Measurements from ENCODE around the gene SNAPC1.
A peak's percentile ranks its signal among the peaks of the same experiment; 100 is the strongest.

Gene SNAPC1

DNA sequence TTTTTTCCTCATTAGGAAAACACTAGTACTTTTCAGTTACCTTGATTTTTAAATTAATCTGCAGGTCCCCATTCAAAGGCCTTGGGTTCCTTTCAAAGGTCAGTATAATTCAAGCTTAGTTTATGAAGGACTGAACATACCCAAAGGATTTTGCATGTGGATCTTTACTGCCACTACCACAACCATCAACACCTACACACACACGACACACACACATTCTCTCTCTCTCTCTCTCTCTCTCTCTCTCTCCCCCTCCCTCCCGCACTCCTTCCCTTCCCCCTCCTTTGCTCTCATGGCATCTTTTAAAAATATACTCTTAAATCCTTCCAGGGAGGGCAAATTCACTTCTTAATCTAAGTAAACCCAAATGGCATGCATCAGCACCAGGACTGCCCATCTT lies 38.1 kb upstream of the SNAPC1 start:
- TF ChIP-seq EGR1 (IDR thresholded peaks at IDR 0.05) (no peak), EP300 (IDR thresholded peaks at IDR 0.05; ENCODE audit: borderline replicate concordance) (no peak), YY1 (IDR thresholded peaks at IDR 0.05; ENCODE audit: low read depth) (no peak), NFIC (IDR thresholded peaks at IDR 0.05) (no peak), ZBTB7A (IDR thresholded peaks at IDR 0.05; ENCODE audit: low read depth) (no peak)
- TF ChIP-seq, protein P1, sequence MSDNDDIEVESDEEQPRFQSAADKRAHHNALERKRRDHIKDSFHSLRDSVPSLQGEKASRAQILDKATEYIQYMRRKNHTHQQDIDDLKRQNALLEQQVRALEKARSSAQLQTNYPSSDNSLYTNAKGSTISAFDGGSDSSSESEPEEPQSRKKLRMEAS (IDR thresholded peaks at IDR 0.05), result no peak
- TF ChIP-seq, protein P2, sequence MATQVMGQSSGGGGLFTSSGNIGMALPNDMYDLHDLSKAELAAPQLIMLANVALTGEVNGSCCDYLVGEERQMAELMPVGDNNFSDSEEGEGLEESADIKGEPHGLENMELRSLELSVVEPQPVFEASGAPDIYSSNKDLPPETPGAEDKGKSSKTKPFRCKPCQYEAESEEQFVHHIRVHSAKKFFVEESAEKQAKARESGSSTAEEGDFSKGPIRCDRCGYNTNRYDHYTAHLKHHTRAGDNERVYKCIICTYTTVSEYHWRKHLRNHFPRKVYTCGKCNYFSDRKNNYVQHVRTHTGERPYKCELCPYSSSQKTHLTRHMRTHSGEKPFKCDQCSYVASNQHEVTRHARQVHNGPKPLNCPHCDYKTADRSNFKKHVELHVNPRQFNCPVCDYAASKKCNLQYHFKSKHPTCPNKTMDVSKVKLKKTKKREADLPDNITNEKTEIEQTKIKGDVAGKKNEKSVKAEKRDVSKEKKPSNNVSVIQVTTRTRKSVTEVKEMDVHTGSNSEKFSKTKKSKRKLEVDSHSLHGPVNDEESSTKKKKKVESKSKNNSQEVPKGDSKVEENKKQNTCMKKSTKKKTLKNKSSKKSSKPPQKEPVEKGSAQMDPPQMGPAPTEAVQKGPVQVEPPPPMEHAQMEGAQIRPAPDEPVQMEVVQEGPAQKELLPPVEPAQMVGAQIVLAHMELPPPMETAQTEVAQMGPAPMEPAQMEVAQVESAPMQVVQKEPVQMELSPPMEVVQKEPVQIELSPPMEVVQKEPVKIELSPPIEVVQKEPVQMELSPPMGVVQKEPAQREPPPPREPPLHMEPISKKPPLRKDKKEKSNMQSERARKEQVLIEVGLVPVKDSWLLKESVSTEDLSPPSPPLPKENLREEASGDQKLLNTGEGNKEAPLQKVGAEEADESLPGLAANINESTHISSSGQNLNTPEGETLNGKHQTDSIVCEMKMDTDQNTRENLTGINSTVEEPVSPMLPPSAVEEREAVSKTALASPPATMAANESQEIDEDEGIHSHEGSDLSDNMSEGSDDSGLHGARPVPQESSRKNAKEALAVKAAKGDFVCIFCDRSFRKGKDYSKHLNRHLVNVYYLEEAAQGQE (IDR thresholded peaks at IDR 0.05; ENCODE audit: low read depth), result no peak
- TF ChIP-seq, protein P3, sequence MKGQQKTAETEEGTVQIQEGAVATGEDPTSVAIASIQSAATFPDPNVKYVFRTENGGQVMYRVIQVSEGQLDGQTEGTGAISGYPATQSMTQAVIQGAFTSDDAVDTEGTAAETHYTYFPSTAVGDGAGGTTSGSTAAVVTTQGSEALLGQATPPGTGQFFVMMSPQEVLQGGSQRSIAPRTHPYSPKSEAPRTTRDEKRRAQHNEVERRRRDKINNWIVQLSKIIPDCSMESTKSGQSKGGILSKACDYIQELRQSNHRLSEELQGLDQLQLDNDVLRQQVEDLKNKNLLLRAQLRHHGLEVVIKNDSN (IDR thresholded peaks at IDR 0.05), result no peak

DNA sequence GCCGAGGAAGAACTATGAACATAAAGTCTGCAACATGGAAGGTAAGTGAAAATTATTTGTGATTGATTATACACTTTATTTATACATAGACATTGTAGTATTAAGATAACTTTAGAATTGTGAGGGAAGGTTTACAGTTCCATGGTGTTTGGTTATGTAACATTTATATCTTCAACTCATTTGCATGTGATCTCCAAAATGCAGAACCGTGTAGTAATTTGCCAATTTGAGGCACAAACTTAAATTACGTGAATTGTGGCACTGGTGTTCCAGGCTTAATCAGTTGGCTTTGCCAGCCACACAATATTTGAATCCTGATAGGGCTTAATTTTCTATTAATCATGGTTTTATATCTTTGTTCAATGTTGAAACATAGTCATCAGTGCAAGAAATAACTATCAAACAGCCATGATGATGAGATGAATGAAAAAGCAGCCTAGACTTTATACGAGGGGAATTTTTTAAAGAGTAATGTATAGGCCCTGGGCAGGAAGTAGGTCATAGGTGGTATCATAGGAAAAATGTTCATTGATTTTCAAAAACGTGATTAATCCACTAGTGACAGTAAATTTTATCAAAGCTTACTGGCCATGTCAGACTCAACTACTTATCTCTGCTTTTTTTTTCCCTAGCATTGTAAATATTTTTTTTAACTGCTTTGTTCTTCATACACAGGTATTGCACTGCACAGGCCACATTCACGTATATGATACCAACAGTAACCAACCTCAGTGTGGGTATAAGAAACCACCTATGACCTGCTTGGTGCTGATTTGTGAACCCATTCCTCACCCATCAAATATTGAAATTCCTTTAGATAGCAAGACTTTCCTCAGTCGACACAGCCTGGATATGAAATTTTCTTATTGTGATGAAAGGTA lies 35.2 kb upstream of the SNAPC1 start:
- no peak for TF ChIP-seq FOXM1 (IDR thresholded peaks at IDR 0.05; ENCODE audit: borderline replicate concordance, low read depth)
- no peak for TF ChIP-seq EP300 (IDR thresholded peaks at IDR 0.05; ENCODE audit: borderline replicate concordance)
- no peak for TF ChIP-seq CEBPB (IDR thresholded peaks at IDR 0.05)
- no peak for TF ChIP-seq TAF1 (IDR thresholded peaks at IDR 0.05; ENCODE audit: low read depth)
- TF ChIP-seq YY1 (IDR thresholded peaks at IDR 0.05; ENCODE audit: low read depth), result no peak
- TF ChIP-seq, protein P1 (IDR thresholded peaks at IDR 0.05), result no peak
- no peak for TF ChIP-seq NFIC (IDR thresholded peaks at IDR 0.05)
- TF ChIP-seq CREB1 (IDR thresholded peaks at IDR 0.05; ENCODE audit: low read depth), result no peak
- TF ChIP-seq, protein P2 (IDR thresholded peaks at IDR 0.05; ENCODE audit: low read depth), result no peak
- TF ChIP-seq TCF12 (IDR thresholded peaks at IDR 0.05; ENCODE audit: low read depth), result no peak
- TF ChIP-seq EGR1 (IDR thresholded peaks at IDR 0.05), result no peak

DNA sequence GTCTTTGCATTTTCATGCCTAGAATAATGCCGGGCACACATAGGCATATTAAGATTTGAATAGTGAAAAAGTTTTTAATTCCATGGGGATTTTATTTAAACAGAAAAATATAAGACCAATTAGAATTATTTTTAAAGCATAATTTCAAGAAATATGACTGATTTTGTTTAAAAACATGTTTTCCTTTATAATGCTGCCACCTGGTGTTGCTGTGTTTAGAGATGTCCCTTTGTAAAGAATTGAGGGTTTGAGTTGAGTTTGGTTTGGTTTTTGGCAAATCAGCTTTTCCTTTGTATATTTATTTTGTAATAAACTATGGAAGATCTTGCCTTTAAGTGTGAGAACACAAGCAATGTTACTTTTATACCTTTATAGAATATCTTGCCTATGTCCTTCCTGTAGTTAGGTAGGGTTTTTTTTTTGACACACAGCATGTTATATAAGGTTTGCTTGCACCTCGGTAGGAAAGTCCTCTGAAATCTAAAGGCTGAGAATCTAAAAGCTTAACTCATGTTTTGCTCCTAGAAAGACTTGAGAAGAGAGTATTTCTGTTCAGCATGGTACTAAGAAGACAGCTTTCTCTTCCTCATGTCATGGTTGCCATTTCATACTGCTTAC lies 31.4 kb upstream of the SNAPC1 start:
- no peak for TF ChIP-seq EP300 (IDR thresholded peaks at IDR 0.05; ENCODE audit: borderline replicate concordance)
- TF ChIP-seq FOXM1 (IDR thresholded peaks at IDR 0.05; ENCODE audit: borderline replicate concordance, low read depth), result no peak
- TF ChIP-seq, protein P3 (IDR thresholded peaks at IDR 0.05), result no peak
- peak; percentile 50 for TF ChIP-seq RAD21 (IDR thresholded peaks at IDR 0.05; ENCODE audit: low read depth)
- TF ChIP-seq TCF12 (IDR thresholded peaks at IDR 0.05; ENCODE audit: low read depth), result no peak
- TF ChIP-seq, protein P1 (IDR thresholded peaks at IDR 0.05), result no peak

DNA sequence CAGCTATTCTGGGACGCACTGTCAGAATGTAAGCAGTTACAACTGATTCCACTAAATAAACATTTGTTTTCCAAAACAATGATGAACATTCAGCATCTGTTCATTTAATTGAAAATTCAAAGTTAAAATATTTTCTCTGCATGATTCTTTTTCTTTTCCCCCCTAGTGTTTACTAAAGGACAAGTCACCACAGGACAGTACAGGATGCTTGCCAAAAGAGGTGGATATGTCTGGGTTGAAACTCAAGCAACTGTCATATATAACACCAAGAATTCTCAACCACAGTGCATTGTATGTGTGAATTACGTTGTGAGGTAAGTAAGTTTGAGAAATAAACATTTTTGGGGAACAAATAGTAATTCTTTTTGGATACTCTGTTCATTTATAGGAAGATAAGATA lies 28.2 kb upstream of the SNAPC1 start:
- TF ChIP-seq NFIC (IDR thresholded peaks at IDR 0.05) (no peak), TEAD4 (IDR thresholded peaks at IDR 0.05) (no peak), ZBTB7A (IDR thresholded peaks at IDR 0.05; ENCODE audit: low read depth) (no peak), YY1 (IDR thresholded peaks at IDR 0.05; ENCODE audit: low read depth) (no peak), CREB1 (IDR thresholded peaks at IDR 0.05; ENCODE audit: low read depth) (no peak), TCF12 (IDR thresholded peaks at IDR 0.05; ENCODE audit: low read depth) (no peak), EGR1 (IDR thresholded peaks at IDR 0.05) (no peak), FOXM1 (IDR thresholded peaks at IDR 0.05; ENCODE audit: borderline replicate concordance, low read depth) (no peak), CEBPB (IDR thresholded peaks at IDR 0.05) (no peak), TAF1 (IDR thresholded peaks at IDR 0.05; ENCODE audit: low read depth) (no peak), RAD21 (IDR thresholded peaks at IDR 0.05; ENCODE audit: low read depth) (no peak), EP300 (IDR thresholded peaks at IDR 0.05; ENCODE audit: borderline replicate concordance) (no peak)
- TF ChIP-seq, protein P2 (IDR thresholded peaks at IDR 0.05; ENCODE audit: low read depth), result no peak
- TF ChIP-seq, protein P1 (IDR thresholded peaks at IDR 0.05), result no peak
- TF ChIP-seq, protein P3 (IDR thresholded peaks at IDR 0.05), result no peak

Data from Ishikawa (cell line).